Type B pancreatic cell (in vitro differentiated cells): ENCODE data around the gene PHKB. TPM values are rescaled to one million over a fixed set of nuclear protein-coding genes. Genes with fewer than 3 reads are reported as not detected.

Experiments used
- DNase-seq: peaks from one replicate; pipeline ENCODE4 v3.0.0; 2021; ENCODE audit warnings: mixed read lengths; ENCODE audit not compliant: unreplicated experiment; ENCODE audit errors: extremely low spot score
- H3K27ac Mint-ChIP-seq: 2 replicates; pipeline ENCODE4 v1.8.0; 2021; ENCODE audit warnings: mild to moderate bottlenecking, mixed read lengths
- H3K27me3 Mint-ChIP-seq: 2 replicates; pipeline ENCODE4 v1.8.0; 2021; ENCODE audit warnings: mixed read lengths
- H3K36me3 Mint-ChIP-seq: 2 replicates; pipeline ENCODE4 v1.8.0; 2021; ENCODE audit warnings: mixed read lengths
- H3K4me1 Mint-ChIP-seq: one replicate; pipeline ENCODE4 v1.8.0; 2021; ENCODE audit warnings: mixed read lengths; ENCODE audit not compliant: unreplicated experiment
- H3K4me3 Mint-ChIP-seq: 2 replicates; pipeline ENCODE4 v1.8.0; 2021; ENCODE audit warnings: mild to moderate bottlenecking, mixed read lengths
- H3K9me3 Mint-ChIP-seq: 2 replicates; pipeline ENCODE4 v1.8.0; 2021; ENCODE audit warnings: mixed read lengths
- CTCF ChIP-seq: fragments of 200-600 bp; sonication (generic); conservative IDR thresholded peaks from 2 replicates; pipeline ENCODE4 v1.5.0; 2021; ENCODE audit warnings: antibody characterized with exemption, mild to moderate bottlenecking
- total RNA-seq: library from RNA; stranded (reverse); gene quantifications from 2 replicates; pipeline ENCODE4 v1.2.1, GENCODE V29; 2021; ENCODE audit warnings: low replicate concordance

The PHKB gene
- total RNA-seq, 1 donor from 2014 or later: 72.9 TPM

GRCh38 chr16:47729701-47730100 lies 268.6 kb downstream of the PHKB start:
- peaks cover 3% of the 10 kb centered on the region for H3K27me3 Mint-ChIP-seq
- H3K9me3 Mint-ChIP-seq: no peaks in the 10 kb centered on the region
- no peak overlapping the region for H3K4me3 Mint-ChIP-seq
- TF ChIP-seq CTCF: no peak
- H3K27ac Mint-ChIP-seq: no peak overlapping the region
- no peaks in the 10 kb centered on the region for H3K4me1 Mint-ChIP-seq
- H3K36me3 Mint-ChIP-seq: no peaks in the 10 kb centered on the region
- no peak for DNase-seq

- no peaks in the 10 kb centered on the region for H3K9me3 Mint-ChIP-seq
- H3K27ac Mint-ChIP-seq: no peak overlapping the region
- no peak for TF ChIP-seq CTCF
- no peak for DNase-seq
- no peaks in the 10 kb centered on the region for H3K27me3 Mint-ChIP-seq
- H3K36me3 Mint-ChIP-seq: no peaks in the 10 kb centered on the region
- no peak overlapping the region for H3K4me3 Mint-ChIP-seq
- no peaks in the 10 kb centered on the region for H3K4me1 Mint-ChIP-seq
These were observed 270.1 kb downstream of the PHKB start for GRCh38 chr16:47731252-47731651.

GRCh38 chr16:47732122-47732521 lies 271.0 kb downstream of the PHKB start:
- DNase-seq: no peak
- Mint-ChIP-seq H3K27me3 (no peaks in the 10 kb centered on the region), H3K9me3 (no peaks in the 10 kb centered on the region), H3K27ac (no peak overlapping the region), H3K4me3 (no peak overlapping the region), H3K4me1 (no peaks in the 10 kb centered on the region), H3K36me3 (no peaks in the 10 kb centered on the region)
- no peak for TF ChIP-seq CTCF

- DNase-seq: no peak
- H3K36me3 Mint-ChIP-seq: no peaks in the 10 kb centered on the region
- no peak overlapping the region for H3K4me3 Mint-ChIP-seq
- H3K4me1 Mint-ChIP-seq: no peaks in the 10 kb centered on the region
- H3K27ac Mint-ChIP-seq: no peak overlapping the region
- H3K9me3 Mint-ChIP-seq: no peaks in the 10 kb centered on the region
- no peak for TF ChIP-seq CTCF
- H3K27me3 Mint-ChIP-seq: no peaks in the 10 kb centered on the region
These were observed 271.5 kb downstream of the PHKB start for GRCh38 chr16:47732523-47733111.

GRCh38 chr16:47734081-47734857 lies 273.1 kb downstream of the PHKB start:
- Mint-ChIP-seq H3K9me3 (peaks cover 5% of the 10 kb centered on the region), H3K4me3 (no peak overlapping the region), H3K27ac (no peak overlapping the region), H3K27me3 (no peaks in the 10 kb centered on the region), H3K36me3 (no peaks in the 10 kb centered on the region), H3K4me1 (no peaks in the 10 kb centered on the region)
- TF ChIP-seq CTCF: no peak
- no peak for DNase-seq
